Measurements from ENCODE around the gene DMXL1.

- TF ChIP-seq CTCF (IDR thresholded peaks at IDR 0.05) (no peak), POLR2AphosphoS5 (IDR thresholded peaks at IDR 0.05; ENCODE audit: low read depth, low read length) (no peak)
These were observed 95.1 kb downstream of the DMXL1 start for GRCh38 chr5:119166026-119166425.

Measured in Panc1 (cell line).